B cell (primary cell): ENCODE results near the gene PLEKHA5.

Source experiments
- EZH2 ChIP-seq: IDR thresholded peaks from 2 replicates; pipeline ENCODE4 v1.6.1; 2012; ENCODE audit warnings: borderline replicate concordance, low read depth, mild to moderate bottlenecking, moderate library complexity, low read length; ENCODE audit not compliant: insufficient read depth, poor library complexity, severe bottlenecking
- TF ChIP-seq, protein P1 (sequence below): fragments of 200-600 bp; IDR thresholded peaks from one replicate; pipeline ENCODE4 v1.8.0; 2022; ENCODE audit warnings: antibody characterized with exemption, mild to moderate bottlenecking

DNA sequence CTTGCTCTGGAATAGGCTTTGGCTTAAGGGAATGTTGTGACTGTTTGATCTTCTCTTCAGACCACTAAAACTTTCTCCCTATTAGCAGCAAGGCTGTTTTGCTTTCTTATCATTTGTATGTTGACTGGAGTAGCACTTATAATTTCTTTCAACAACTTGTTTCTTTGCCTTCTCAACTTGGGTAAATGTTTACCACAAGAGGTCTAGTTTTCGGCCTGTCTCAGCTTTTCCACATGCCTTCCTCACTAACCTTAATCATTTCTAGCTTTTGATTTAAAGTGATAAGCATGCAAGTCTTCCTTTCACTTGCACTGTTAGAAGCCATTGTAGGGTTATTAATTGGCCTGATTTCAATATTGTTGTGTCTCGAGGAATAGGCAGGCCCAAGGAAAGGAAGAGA lies 183.1 kb downstream of the PLEKHA5 start:
- TF ChIP-seq, protein P1, sequence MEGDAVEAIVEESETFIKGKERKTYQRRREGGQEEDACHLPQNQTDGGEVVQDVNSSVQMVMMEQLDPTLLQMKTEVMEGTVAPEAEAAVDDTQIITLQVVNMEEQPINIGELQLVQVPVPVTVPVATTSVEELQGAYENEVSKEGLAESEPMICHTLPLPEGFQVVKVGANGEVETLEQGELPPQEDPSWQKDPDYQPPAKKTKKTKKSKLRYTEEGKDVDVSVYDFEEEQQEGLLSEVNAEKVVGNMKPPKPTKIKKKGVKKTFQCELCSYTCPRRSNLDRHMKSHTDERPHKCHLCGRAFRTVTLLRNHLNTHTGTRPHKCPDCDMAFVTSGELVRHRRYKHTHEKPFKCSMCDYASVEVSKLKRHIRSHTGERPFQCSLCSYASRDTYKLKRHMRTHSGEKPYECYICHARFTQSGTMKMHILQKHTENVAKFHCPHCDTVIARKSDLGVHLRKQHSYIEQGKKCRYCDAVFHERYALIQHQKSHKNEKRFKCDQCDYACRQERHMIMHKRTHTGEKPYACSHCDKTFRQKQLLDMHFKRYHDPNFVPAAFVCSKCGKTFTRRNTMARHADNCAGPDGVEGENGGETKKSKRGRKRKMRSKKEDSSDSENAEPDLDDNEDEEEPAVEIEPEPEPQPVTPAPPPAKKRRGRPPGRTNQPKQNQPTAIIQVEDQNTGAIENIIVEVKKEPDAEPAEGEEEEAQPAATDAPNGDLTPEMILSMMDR = no peak
- no peak for TF ChIP-seq EZH2
